Endothelial cell of umbilical vein (primary cell): ENCODE measurements around the gene GMPPA. TPM values are rescaled to one million over a fixed set of nuclear protein-coding genes. Genes with fewer than 3 reads are reported as not detected.

ENCODE experiments used
- BruUV-seq: library from RNA; stranded (reverse); fragments of 400-500 nt; replicated peaks from 2 replicates; lab custom pipeline; 2021; lab: Mats Ljungman, UMichigan
- CTCF ChIA-PET: fragments of 300-600, 350-600 bp; sonication (Branson Sonifier 250); formaldehyde crosslinking; loops from one replicate; lab custom pipeline; 2021; ENCODE audit warnings: antibody characterized with exemption, inconsistent platforms; lab: Charles Lee
- POLR2A ChIA-PET: fragments of 300-600, 350-600 bp; sonication (Branson Sonifier 250); formaldehyde crosslinking; loops from one replicate; lab custom pipeline; 2021; ENCODE audit warnings: antibody characterized with exemption, inconsistent platforms; lab: Charles Lee
- DNase-seq: peaks from one replicate; pipeline ENCODE4 v3.0.0-alpha.2; 2011; ENCODE audit warnings: low read depth, low spot score
- FAIRE-seq: peaks from 2 replicates; lab custom pipeline; 2011; peaks lifted over from hg19 to GRCh38; lab: Jason Lieb, UNC
- H2AFZ ChIP-seq: 2 replicates; pipeline ENCODE4 v1.6.0; 2012; ENCODE audit warnings: low read depth, low read length, control low read depth, inconsistent platforms
- H3K27ac ChIP-seq: 2 replicates; pipeline ENCODE4 v1.5.1; 2011; ENCODE audit warnings: low read depth, mild to moderate bottlenecking, control low read depth, low read length, moderate library complexity; ENCODE audit not compliant: insufficient read depth
- H3K27me3 ChIP-seq, 2 experiments: 2 replicates each; pipeline versions ENCODE4 v1.6.0 to v1.6.1; 2011; ENCODE audit warnings: low read length in 2 of 2, mixed read lengths in 1 of 2; ENCODE audit not compliant: control insufficient read depth in 2 of 2, insufficient read depth in 2 of 2
- H3K36me3 ChIP-seq, 2 experiments: 2 replicates in 1 of 2; 3 replicates in 1 of 2; pipeline ENCODE4 v1.5.1; 2011; ENCODE audit warnings: low read length in 2 of 2, mild to moderate bottlenecking in 1 of 2, moderate library complexity in 1 of 2; ENCODE audit not compliant: control insufficient read depth in 2 of 2, insufficient read depth in 2 of 2; ENCODE audit errors: extremely low read depth in 1 of 2
- H3K4me1 ChIP-seq: 3 replicates; pipeline ENCODE4 v1.5.1; 2011; ENCODE audit warnings: mild to moderate bottlenecking, low read length; ENCODE audit not compliant: control insufficient read depth, insufficient read depth; ENCODE audit errors: extremely low read depth
- H3K4me2 ChIP-seq: 2 replicates; pipeline ENCODE4 v1.6.1; 2011; ENCODE audit warnings: low read length, control low read depth, mixed read lengths; ENCODE audit not compliant: insufficient read depth
- H3K4me3 ChIP-seq, 3 experiments: fragments of 200-600 bp in 1 of 3; sonication (generic), shearing (Covaris generic) in 1 of 3; replicated peaks in 1 of 3; 2 replicates each; pipeline ENCODE4 v1.5.1; 2011 to 2016; ENCODE audit warnings: control low read depth in 3 of 3, low read length in 3 of 3, mild to moderate bottlenecking in 2 of 3, inconsistent platforms in 1 of 3, low read depth in 1 of 3, moderate library complexity in 1 of 3; ENCODE audit not compliant: insufficient read depth in 1 of 3
- H3K79me2 ChIP-seq: 2 replicates; pipeline ENCODE4 v1.6.0; 2012; ENCODE audit warnings: low read length, inconsistent platforms; ENCODE audit not compliant: control insufficient read depth, insufficient read depth
- H3K9ac ChIP-seq: replicated peaks from 2 replicates; pipeline ENCODE3; 2011; ENCODE audit warnings: low read length, control low read depth; ENCODE audit not compliant: insufficient read depth; ENCODE audit errors: extremely low read depth
- H3K9me1 ChIP-seq: replicated peaks from 3 replicates; pipeline ENCODE4 v1.6.0; 2011; ENCODE audit warnings: mild to moderate bottlenecking, low read length; ENCODE audit not compliant: control insufficient read depth, insufficient read depth; ENCODE audit errors: extremely low read depth
- H3K9me3 ChIP-seq: replicated peaks from 2 replicates; pipeline ENCODE4 v1.5.1; 2012; ENCODE audit warnings: low read length, inconsistent platforms; ENCODE audit not compliant: control insufficient read depth, insufficient read depth
- H4K20me1 ChIP-seq: replicated peaks from 2 replicates; pipeline ENCODE3; 2011; ENCODE audit warnings: mild to moderate bottlenecking, low read length; ENCODE audit not compliant: control insufficient read depth, insufficient read depth; ENCODE audit errors: extremely low read depth
- CTCF ChIP-seq, 2 donors: IDR thresholded peaks; 1 replicate in 1 of 2; 2 replicates in 1 of 2; pipeline ENCODE4 v1.5.1; 2011; ENCODE audit warnings: low read length in 2 of 2, mild to moderate bottlenecking in 2 of 2, moderate library complexity in 2 of 2, control low read depth in 1 of 2, inconsistent platforms in 1 of 2, low read depth in 1 of 2; ENCODE audit not compliant: insufficient read depth in 1 of 2; ENCODE audit errors: extremely low read depth in 1 of 2
- EZH2 ChIP-seq: IDR thresholded peaks from 2 replicates; pipeline ENCODE4 v1.6.1; 2012; ENCODE audit warnings: borderline replicate concordance, low read depth, mild to moderate bottlenecking, moderate library complexity, low read length, inconsistent platforms; ENCODE audit not compliant: severe bottlenecking
- GATA2 ChIP-seq: IDR thresholded peaks from 2 replicates; pipeline ENCODE4 v1.7.0; 2011; ENCODE audit warnings: low read depth, mild to moderate bottlenecking, moderate library complexity, mixed read lengths, low read length; ENCODE audit not compliant: insufficient read length, insufficient read depth
- JUN ChIP-seq: IDR thresholded peaks from 2 replicates; pipeline ENCODE4 v1.6.1; 2011; ENCODE audit warnings: borderline replicate concordance, low read depth; ENCODE audit not compliant: insufficient read length, insufficient read depth
- MAX ChIP-seq: IDR thresholded peaks from 2 replicates; pipeline ENCODE4 v1.6.1; 2011; ENCODE audit not compliant: insufficient read depth, insufficient read length
- MYC ChIP-seq: IDR thresholded peaks from one replicate; pipeline ENCODE4 v1.6.1; 2011; ENCODE audit warnings: mild to moderate bottlenecking, low read depth, low read length
- POLR2A ChIP-seq: IDR thresholded peaks from 2 replicates; pipeline ENCODE4 v1.6.1; 2012; ENCODE audit warnings: low read depth, mild to moderate bottlenecking, control low read depth, low read length
- POLR2AphosphoS5 ChIP-seq: IDR thresholded peaks from 2 replicates; pipeline ENCODE4 v1.6.1; 2012; ENCODE audit warnings: low read depth, mild to moderate bottlenecking, control low read depth, low read length, moderate library complexity; ENCODE audit not compliant: insufficient read depth
- dilution Hi-C: fragments of 300-500 bp; cut with MboI; formaldehyde crosslinking; loops from one replicate; pipeline ENCODE4 v1.15.0; 2019; ENCODE audit warnings: low sequenced_read_pairs; ENCODE audit not compliant: extremely low pct_ligation_motif_present
- intact Hi-C: fragments of 100-400 bp; cut with micrococcal nuclease; formaldehyde crosslinking; loops from one replicate; pipeline ENCODE4 v1.10.0; 2022
- polyA plus RNA-seq, 4 experiments: library from polyadenylated mRNA; depleted of rRNA in 3 of 4; stranded (reverse) in 3 of 4; unstranded in 1 of 4; fragments of >200 nt; gene quantifications; 2 replicates each; pipeline versions ENCODE4 v1.2.1 to v1.2.3, GENCODE V29; 2011 to 2012; ENCODE audit warnings: missing spikeins in 1 of 4
- total RNA-seq: library from RNA; stranded (reverse); gene quantifications from 2 replicates; pipeline ENCODE4 v1.2.3, GENCODE V29; 2021

The GMPPA gene
- total and polyA plus RNA-seq, 2 donors (not counting 3 experiments of a cell fraction or from before 2014, with no cell fraction given) = 39.1 to 104 TPM

GRCh38 chr2:219460424-219460926 is 38.2 kb upstream of the GMPPA start:
- intact Hi-C loops = no loop called here
- POLR2A ChIA-PET = no interaction called here

More at GRCh38 chr2:219460424-219460926, 38.2 kb upstream of the GMPPA start:
- dilution Hi-C loops = no loop called here
- Histone ChIP-seq H3K9me1 (no peaks in the 10 kb centered on the region), H3K9me3 (no peaks in the 10 kb centered on the region), H2AFZ (no peak overlapping the region), H3K4me2 (no peak overlapping the region), H3K4me1 (no peaks in the 10 kb centered on the region), H3K27ac (no peak overlapping the region), H3K4me3 (no peak overlapping the region), H4K20me1 (no peaks in the 10 kb centered on the region), H3K9ac (no peak overlapping the region), H3K27me3 (no peaks in the 10 kb centered on the region), H3K36me3 (no peaks in the 10 kb centered on the region), H3K79me2 (no peaks in the 10 kb centered on the region)
- no TSS peak for BruUV-seq
- DNase-seq (no peak), FAIRE-seq (no peak)
- no peak for TF ChIP-seq POLR2A
- TF ChIP-seq GATA2 = no peak
- no peak for TF ChIP-seq MAX
- no peak for TF ChIP-seq MYC
- no peak for TF ChIP-seq JUN
- no peak for TF ChIP-seq EZH2
- no peak for TF ChIP-seq CTCF (IDR thresholded peaks at IDR 0.05; ENCODE audit: extremely low read depth in 1 of 2, insufficient read depth in 1 of 2, low read depth in 1 of 2, low read length in 2 of 2)
- TF ChIP-seq POLR2AphosphoS5 = no peak
- CTCF ChIA-PET = interaction anchor here (1.5 to 3.0 kb wide), 5 partner anchors 14 to 69 kb away, joined by 3 to 25 read pairs (median 9); no protein-coding TSS in a partner anchor
